Measurements from ENCODE around the gene NDUFA8. TPM values are rescaled to one million over a fixed set of nuclear protein-coding genes. Genes with fewer than 3 reads are reported as not detected.

NDUFA8 gene
- total and polyA plus RNA-seq, 2 experiments from 2014 or later, result 36.6 to 144 TPM

DNA sequence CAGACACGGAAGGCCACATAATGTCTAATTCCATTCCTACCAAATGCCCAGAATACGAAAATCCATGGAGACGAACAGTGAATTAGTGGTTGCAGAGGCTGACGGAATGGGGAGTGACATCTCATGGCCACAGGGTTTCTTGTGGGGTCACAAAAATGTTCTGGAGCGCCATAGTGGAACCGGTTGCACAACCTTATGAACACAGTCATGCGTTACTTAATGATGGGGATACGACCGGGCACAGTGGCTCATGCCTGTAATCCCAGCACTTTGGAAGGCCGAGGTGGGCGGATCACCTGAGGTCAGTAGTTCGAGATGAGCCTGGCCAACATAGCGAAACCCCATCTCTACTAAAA, 40.4 kb downstream of the NDUFA8 start:
- no peaks in the 10 kb centered on the region for H3K36me3 Mint-ChIP-seq (ENCODE audit: low read depth)
- Histone ChIP-seq H2AFZ (no peak overlapping the region), H3K4me3 (no peak overlapping the region), H3K9me2 (ENCODE audit: insufficient read depth) (no peaks in the 10 kb centered on the region), H4K20me1 (replicated peaks; ENCODE audit: insufficient read depth) (no peaks in the 10 kb centered on the region), H3K79me2 (replicated peaks; ENCODE audit: insufficient read depth) (no peaks in the 10 kb centered on the region), H3K4me2 (no peak overlapping the region), H3K4me1 (ENCODE audit: insufficient read depth) (peaks cover 13% of the 10 kb centered on the region; the same call in 1 of the 2 replicates), H3K27ac (ENCODE audit: low read depth) (no peak overlapping the region), H3K36me3 (ENCODE audit: insufficient read depth) (no peaks in the 10 kb centered on the region), H3F3A (replicated peaks; ENCODE audit: low read depth) (no peaks in the 10 kb centered on the region), H3K27me3 (ENCODE audit: insufficient read depth) (no peaks in the 10 kb centered on the region)
- peaks cover 14% of the 10 kb centered on the region for H3K27me3 Mint-ChIP-seq (ENCODE audit: insufficient read depth, low read depth, poor library complexity)
- H3K27ac Mint-ChIP-seq, result no peak overlapping the region
- H3K9me3 Mint-ChIP-seq, result no peaks in the 10 kb centered on the region
- DNase-seq (ENCODE audit: low spot score), result no peak
- no peak overlapping the region for H3K4me3 Mint-ChIP-seq
- TF ChIP-seq POLR2AphosphoS5 (IDR thresholded peaks at IDR 0.05; ENCODE audit: low read depth), result no peak
- TF ChIP-seq, protein P1, sequence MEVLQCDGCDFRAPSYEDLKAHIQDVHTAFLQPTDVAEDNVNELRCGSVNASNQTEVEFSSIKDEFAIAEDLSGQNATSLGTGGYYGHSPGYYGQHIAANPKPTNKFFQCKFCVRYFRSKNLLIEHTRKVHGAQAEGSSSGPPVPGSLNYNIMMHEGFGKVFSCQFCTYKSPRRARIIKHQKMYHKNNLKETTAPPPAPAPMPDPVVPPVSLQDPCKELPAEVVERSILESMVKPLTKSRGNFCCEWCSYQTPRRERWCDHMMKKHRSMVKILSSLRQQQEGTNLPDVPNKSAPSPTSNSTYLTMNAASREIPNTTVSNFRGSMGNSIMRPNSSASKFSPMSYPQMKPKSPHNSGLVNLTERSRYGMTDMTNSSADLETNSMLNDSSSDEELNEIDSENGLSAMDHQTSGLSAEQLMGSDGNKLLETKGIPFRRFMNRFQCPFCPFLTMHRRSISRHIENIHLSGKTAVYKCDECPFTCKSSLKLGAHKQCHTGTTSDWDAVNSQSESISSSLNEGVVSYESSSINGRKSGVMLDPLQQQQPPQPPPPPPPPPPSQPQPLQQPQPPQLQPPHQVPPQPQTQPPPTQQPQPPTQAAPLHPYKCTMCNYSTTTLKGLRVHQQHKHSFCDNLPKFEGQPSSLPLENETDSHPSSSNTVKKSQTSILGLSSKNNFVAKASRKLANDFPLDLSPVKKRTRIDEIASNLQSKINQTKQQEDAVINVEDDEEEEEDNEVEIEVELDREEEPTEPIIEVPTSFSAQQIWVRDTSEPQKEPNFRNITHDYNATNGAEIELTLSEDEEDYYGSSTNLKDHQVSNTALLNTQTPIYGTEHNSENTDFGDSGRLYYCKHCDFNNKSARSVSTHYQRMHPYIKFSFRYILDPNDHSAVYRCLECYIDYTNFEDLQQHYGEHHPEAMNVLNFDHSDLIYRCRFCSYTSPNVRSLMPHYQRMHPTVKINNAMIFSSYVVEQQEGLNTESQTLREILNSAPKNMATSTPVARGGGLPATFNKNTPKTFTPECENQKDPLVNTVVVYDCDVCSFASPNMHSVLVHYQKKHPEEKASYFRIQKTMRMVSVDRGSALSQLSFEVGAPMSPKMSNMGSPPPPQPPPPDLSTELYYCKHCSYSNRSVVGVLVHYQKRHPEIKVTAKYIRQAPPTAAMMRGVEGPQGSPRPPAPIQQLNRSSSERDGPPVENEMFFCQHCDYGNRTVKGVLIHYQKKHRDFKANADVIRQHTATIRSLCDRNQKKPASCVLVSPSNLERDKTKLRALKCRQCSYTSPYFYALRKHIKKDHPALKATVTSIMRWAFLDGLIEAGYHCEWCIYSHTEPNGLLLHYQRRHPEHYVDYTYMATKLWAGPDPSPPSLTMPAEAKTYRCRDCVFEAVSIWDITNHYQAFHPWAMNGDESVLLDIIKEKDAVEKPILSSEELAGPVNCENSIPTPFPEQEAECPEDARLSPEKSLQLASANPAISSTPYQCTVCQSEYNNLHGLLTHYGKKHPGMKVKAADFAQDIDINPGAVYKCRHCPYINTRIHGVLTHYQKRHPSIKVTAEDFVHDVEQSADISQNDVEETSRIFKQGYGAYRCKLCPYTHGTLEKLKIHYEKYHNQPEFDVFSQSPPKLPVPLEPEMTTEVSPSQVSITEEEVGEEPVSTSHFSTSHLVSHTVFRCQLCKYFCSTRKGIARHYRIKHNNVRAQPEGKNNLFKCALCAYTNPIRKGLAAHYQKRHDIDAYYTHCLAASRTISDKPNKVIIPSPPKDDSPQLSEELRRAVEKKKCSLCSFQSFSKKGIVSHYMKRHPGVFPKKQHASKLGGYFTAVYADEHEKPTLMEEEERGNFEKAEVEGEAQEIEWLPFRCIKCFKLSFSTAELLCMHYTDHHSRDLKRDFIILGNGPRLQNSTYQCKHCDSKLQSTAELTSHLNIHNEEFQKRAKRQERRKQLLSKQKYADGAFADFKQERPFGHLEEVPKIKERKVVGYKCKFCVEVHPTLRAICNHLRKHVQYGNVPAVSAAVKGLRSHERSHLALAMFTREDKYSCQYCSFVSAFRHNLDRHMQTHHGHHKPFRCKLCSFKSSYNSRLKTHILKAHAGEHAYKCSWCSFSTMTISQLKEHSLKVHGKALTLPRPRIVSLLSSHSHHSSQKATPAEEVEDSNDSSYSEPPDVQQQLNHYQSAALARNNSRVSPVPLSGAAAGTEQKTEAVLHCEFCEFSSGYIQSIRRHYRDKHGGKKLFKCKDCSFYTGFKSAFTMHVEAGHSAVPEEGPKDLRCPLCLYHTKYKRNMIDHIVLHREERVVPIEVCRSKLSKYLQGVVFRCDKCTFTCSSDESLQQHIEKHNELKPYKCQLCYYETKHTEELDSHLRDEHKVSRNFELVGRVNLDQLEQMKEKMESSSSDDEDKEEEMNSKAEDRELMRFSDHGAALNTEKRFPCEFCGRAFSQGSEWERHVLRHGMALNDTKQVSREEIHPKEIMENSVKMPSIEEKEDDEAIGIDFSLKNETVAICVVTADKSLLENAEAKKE (CRISPR knock-in tag; IDR thresholded peaks at IDR 0.05), result no peak
- TF ChIP-seq, protein P2, sequence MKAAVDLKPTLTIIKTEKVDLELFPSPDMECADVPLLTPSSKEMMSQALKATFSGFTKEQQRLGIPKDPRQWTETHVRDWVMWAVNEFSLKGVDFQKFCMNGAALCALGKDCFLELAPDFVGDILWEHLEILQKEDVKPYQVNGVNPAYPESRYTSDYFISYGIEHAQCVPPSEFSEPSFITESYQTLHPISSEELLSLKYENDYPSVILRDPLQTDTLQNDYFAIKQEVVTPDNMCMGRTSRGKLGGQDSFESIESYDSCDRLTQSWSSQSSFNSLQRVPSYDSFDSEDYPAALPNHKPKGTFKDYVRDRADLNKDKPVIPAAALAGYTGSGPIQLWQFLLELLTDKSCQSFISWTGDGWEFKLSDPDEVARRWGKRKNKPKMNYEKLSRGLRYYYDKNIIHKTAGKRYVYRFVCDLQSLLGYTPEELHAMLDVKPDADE (IDR thresholded peaks at IDR 0.05), result no peak
- H3K4me1 Mint-ChIP-seq, result peaks cover 21% of the 10 kb centered on the region
- no peak for ATAC-seq

DNA sequence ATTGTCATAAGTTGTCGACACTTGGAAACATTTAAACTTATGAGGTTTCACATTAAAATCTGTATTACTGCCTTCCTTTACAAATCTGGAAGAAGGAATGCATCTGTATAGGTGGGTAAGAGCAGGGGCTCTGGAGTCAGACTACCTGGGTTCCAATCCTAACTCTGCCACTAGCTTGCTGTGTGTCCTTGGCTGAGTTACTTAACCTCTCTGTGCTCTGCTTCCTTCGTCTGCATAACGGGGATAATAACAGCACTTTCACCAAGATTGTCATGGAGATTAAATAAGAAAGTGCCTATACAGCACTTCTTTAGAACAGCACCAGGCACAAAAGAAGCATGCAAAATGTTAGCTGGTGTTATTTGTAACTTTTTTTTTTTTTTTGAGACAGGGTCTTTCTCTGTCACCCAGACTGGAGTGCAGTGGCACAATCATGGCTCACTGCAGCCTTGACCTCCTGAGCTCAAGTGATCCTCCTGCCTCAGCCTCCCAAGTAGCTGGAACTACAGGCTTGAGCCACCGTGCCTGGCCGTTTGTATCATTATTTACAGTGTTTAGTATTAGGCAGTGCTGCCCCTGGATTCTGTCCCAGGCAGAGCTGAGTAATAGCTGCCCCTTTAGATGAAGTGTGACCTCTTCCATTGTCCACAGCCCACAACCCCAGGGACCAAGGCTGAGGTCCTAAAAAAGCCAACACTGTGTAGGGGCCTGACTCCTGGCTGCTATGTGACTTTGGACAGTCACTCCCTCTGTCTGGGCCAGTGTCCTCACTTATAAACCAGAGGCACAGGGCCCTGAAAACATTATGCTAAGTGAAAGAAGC, 41.0 kb downstream of the NDUFA8 start:
- Histone ChIP-seq H3K27ac (ENCODE audit: low read depth) (no peak overlapping the region), H3K4me3 (no peak overlapping the region), H3K4me1 (ENCODE audit: insufficient read depth) (peaks cover 13% of the 10 kb centered on the region; the same call in 1 of the 2 replicates), H3F3A (replicated peaks; ENCODE audit: low read depth) (no peaks in the 10 kb centered on the region), H3K79me2 (replicated peaks; ENCODE audit: insufficient read depth) (no peaks in the 10 kb centered on the region), H3K27me3 (ENCODE audit: insufficient read depth) (no peaks in the 10 kb centered on the region), H4K20me1 (replicated peaks; ENCODE audit: insufficient read depth) (no peaks in the 10 kb centered on the region), H3K4me2 (no peak overlapping the region), H3K36me3 (ENCODE audit: insufficient read depth) (no peaks in the 10 kb centered on the region), H3K9me2 (ENCODE audit: insufficient read depth) (no peaks in the 10 kb centered on the region), H2AFZ (no peak overlapping the region)
- ATAC-seq (no peak), DNase-seq (ENCODE audit: low spot score) (no peak)
- Mint-ChIP-seq H3K9me3 (no peaks in the 10 kb centered on the region), H3K36me3 (ENCODE audit: low read depth) (no peaks in the 10 kb centered on the region), H3K4me1 (peaks cover 21% of the 10 kb centered on the region), H3K27ac (no peak overlapping the region), H3K4me3 (no peak overlapping the region), H3K27me3 (ENCODE audit: insufficient read depth, low read depth, poor library complexity) (peaks cover 12% of the 10 kb centered on the region)
- TF ChIP-seq NANOG (IDR thresholded peaks at IDR 0.05; ENCODE audit: borderline replicate concordance) (no peak), STAT1 (IDR thresholded peaks at IDR 0.05; ENCODE audit: unreplicated experiment) (no peak), ZNF114 (CRISPR knock-in tag; IDR thresholded peaks at IDR 0.05) (no peak)
- TF ChIP-seq, protein P3, sequence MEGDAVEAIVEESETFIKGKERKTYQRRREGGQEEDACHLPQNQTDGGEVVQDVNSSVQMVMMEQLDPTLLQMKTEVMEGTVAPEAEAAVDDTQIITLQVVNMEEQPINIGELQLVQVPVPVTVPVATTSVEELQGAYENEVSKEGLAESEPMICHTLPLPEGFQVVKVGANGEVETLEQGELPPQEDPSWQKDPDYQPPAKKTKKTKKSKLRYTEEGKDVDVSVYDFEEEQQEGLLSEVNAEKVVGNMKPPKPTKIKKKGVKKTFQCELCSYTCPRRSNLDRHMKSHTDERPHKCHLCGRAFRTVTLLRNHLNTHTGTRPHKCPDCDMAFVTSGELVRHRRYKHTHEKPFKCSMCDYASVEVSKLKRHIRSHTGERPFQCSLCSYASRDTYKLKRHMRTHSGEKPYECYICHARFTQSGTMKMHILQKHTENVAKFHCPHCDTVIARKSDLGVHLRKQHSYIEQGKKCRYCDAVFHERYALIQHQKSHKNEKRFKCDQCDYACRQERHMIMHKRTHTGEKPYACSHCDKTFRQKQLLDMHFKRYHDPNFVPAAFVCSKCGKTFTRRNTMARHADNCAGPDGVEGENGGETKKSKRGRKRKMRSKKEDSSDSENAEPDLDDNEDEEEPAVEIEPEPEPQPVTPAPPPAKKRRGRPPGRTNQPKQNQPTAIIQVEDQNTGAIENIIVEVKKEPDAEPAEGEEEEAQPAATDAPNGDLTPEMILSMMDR (conservative IDR thresholded peaks at IDR 0.05; ENCODE audit: low read depth in 2 of 2), result no peak

All from GM23338 (cell line).